H1 (cell line): ENCODE results near the gene ITGAE. TPM values are rescaled to one million over a fixed set of nuclear protein-coding genes. Genes with fewer than 3 reads are reported as not detected.

Source experiments
- ASH2L ChIP-seq: fragments of 200-600, 300-600 bp; sonication (generic); IDR thresholded peaks from one replicate; pipeline ENCODE4 v1.7.1; 2017; ENCODE audit warnings: low read length
- CBX8 ChIP-seq: fragments of 300-800, 300-1000 bp; sonication (generic); IDR thresholded peaks from 2 replicates; pipeline ENCODE4 v1.7.1; 2016; ENCODE audit warnings: low read depth, low read length, borderline replicate concordance
- CTBP2 ChIP-seq: IDR thresholded peaks from 2 replicates; pipeline ENCODE4 v1.7.0; 2011; ENCODE audit warnings: borderline replicate concordance, mild to moderate bottlenecking, moderate library complexity, mixed read lengths, low read length; ENCODE audit not compliant: insufficient read depth, insufficient read length
- EGR1 ChIP-seq: IDR thresholded peaks from 2 replicates; pipeline ENCODE4 v1.6.1; 2011; ENCODE audit warnings: low read depth, low read length, borderline replicate concordance
- GTF2F1 ChIP-seq: IDR thresholded peaks from 2 replicates; pipeline ENCODE4 v1.6.1; 2012; ENCODE audit warnings: low read depth, low read length, improper control_type of control experiment, borderline replicate concordance
- HDAC6 ChIP-seq: IDR thresholded peaks from one replicate; pipeline ENCODE4 v1.7.1; 2012; ENCODE audit warnings: low read depth, mild to moderate bottlenecking, inconsistent platforms, low read length, moderate library complexity
- KDM4A ChIP-seq: IDR thresholded peaks from one replicate; pipeline ENCODE4 v1.7.1; 2012; ENCODE audit warnings: low read depth, mild to moderate bottlenecking, moderate library complexity, low read length, inconsistent platforms; ENCODE audit not compliant: severe bottlenecking
- POLR2AphosphoS5 ChIP-seq: IDR thresholded peaks from 2 replicates; pipeline ENCODE4 v1.6.1; 2011; ENCODE audit warnings: low read depth, low read length
- RAD21 ChIP-seq, 2 experiments: IDR thresholded peaks in 1 of 2; conservative IDR thresholded peaks in 1 of 2; 2 replicates each; pipeline ENCODE4 v1.6.1; 2011; ENCODE audit warnings: low read depth in 2 of 2, low read length in 2 of 2, improper control_type of control experiment in 1 of 2, inconsistent platforms in 1 of 2, mild to moderate bottlenecking in 1 of 2, moderate library complexity in 1 of 2
- RFX5 ChIP-seq: IDR thresholded peaks from 2 replicates; pipeline ENCODE4 v1.6.1; 2011; ENCODE audit warnings: low read depth, low read length, improper control_type of control experiment, borderline replicate concordance
- RXRA ChIP-seq: IDR thresholded peaks from 2 replicates; pipeline ENCODE4 v1.6.1; 2011; ENCODE audit warnings: low read depth, mild to moderate bottlenecking, low read length, moderate library complexity; ENCODE audit not compliant: insufficient read depth
- SIN3A ChIP-seq, 2 experiments: IDR thresholded peaks in 1 of 2; conservative IDR thresholded peaks in 1 of 2; 2 replicates each; pipeline ENCODE4 v1.6.1; 2011 to 2012; ENCODE audit warnings: low read length in 2 of 2, improper control_type of control experiment in 1 of 2, low read depth in 1 of 2, mild to moderate bottlenecking in 1 of 2
- SUZ12 ChIP-seq: fragments of 200-600 bp; sonication (generic); IDR thresholded peaks from 2 replicates; pipeline ENCODE4 v1.6.1; 2012; ENCODE audit warnings: mild to moderate bottlenecking, inconsistent platforms, low read length, moderate library complexity, mixed read lengths
- TAF7 ChIP-seq: optimal IDR thresholded peaks from 2 replicates; pipeline ENCODE3; 2011; ENCODE audit warnings: low read depth, mild to moderate bottlenecking, inconsistent platforms, low read length, moderate library complexity, borderline replicate concordance
- TBP ChIP-seq: IDR thresholded peaks from 2 replicates; pipeline ENCODE4 v1.6.1; 2011; ENCODE audit warnings: low read depth, low read length, improper control_type of control experiment
- TEAD4 ChIP-seq: IDR thresholded peaks from 2 replicates; pipeline ENCODE4 v1.6.1; 2012; ENCODE audit warnings: low read depth, low read length, inconsistent platforms, mixed read lengths
- polyA plus RNA-seq, 7 experiments: library from polyadenylated mRNA; depleted of rRNA in 3 of 7; stranded (reverse) in 5 of 7; unstranded in 2 of 7; fragments of >200 nt in 5 of 7; fragments of 200-250 nt in 2 of 7; gene quantifications; 1 replicate in 5 of 7; 2 replicates in 1 of 7; 4 replicates in 1 of 7; pipeline versions ENCODE4 v1.2.1 to v1.2.3, GENCODE V29; 2011 to 2013; ENCODE audit warnings: missing spikeins in 2 of 7, mixed read lengths in 2 of 7
- total RNA-seq: library from RNA; stranded (reverse); fragmentation: NEBNext Ultra II Directional; extraction: Animal tissue kit (Norgen Biotek cat#: 25700); gene quantifications from 2 replicates; pipeline ENCODE4 v1.2.1, GENCODE V29; 2021
- TF ChIP-seq, protein P1 (sequence below), 3 experiments: IDR thresholded peaks; 1 replicate in 2 of 3; 2 replicates in 1 of 3; pipeline versions ENCODE4 v1.5.1 to v1.6.1; 2011; ENCODE audit warnings: low read length in 3 of 3, mild to moderate bottlenecking in 3 of 3, inconsistent platforms in 2 of 3, low read depth in 1 of 3, moderate library complexity in 1 of 3; ENCODE audit not compliant: insufficient read depth in 1 of 3; ENCODE audit errors: control extremely low read depth in 1 of 3
- TF ChIP-seq, protein P2 (sequence below): IDR thresholded peaks from 2 replicates; pipeline ENCODE4 v1.6.1; 2012; ENCODE audit warnings: inconsistent platforms
- TF ChIP-seq, protein P3 (sequence below): IDR thresholded peaks from 2 replicates; pipeline ENCODE4 v1.6.1; 2012; ENCODE audit warnings: inconsistent platforms

The ITGAE gene
- total and polyA plus RNA-seq, 2 of the 8 experiments (the other 6 are each of a cell fraction or from before 2014, with no cell fraction given): 23.2 to 43.1 TPM

- no peak for TF ChIP-seq RXRA
- TF ChIP-seq TAF7: peak; percentile 93
- TF ChIP-seq SIN3A (conservative IDR thresholded peaks at IDR 0.05 in 1 of 2, IDR thresholded peaks at IDR 0.05 in 1 of 2; ENCODE audit: low read depth in 1 of 2, low read length in 2 of 2): peak in 1 of 2 experiments; percentile 80; a peak in 2 of 4 replicates
- no peak for TF ChIP-seq SUZ12
- peak; percentile 37 for TF ChIP-seq KDM4A
- no peak for TF ChIP-seq CBX8
- TF ChIP-seq TEAD4: 0 out of 2 replicates have a peak, but pooled peaks have one; percentile 10
- peak; percentile 80 for TF ChIP-seq ASH2L
- peak; percentile 91 for TF ChIP-seq TBP
- no peak for TF ChIP-seq RFX5
- peak; percentile 84 for TF ChIP-seq POLR2AphosphoS5
- TF ChIP-seq RAD21 (IDR thresholded peaks at IDR 0.05 in 1 of 2, conservative IDR thresholded peaks at IDR 0.05 in 1 of 2; ENCODE audit: low read depth in 2 of 2, low read length in 2 of 2): no peak
- TF ChIP-seq, protein P1, sequence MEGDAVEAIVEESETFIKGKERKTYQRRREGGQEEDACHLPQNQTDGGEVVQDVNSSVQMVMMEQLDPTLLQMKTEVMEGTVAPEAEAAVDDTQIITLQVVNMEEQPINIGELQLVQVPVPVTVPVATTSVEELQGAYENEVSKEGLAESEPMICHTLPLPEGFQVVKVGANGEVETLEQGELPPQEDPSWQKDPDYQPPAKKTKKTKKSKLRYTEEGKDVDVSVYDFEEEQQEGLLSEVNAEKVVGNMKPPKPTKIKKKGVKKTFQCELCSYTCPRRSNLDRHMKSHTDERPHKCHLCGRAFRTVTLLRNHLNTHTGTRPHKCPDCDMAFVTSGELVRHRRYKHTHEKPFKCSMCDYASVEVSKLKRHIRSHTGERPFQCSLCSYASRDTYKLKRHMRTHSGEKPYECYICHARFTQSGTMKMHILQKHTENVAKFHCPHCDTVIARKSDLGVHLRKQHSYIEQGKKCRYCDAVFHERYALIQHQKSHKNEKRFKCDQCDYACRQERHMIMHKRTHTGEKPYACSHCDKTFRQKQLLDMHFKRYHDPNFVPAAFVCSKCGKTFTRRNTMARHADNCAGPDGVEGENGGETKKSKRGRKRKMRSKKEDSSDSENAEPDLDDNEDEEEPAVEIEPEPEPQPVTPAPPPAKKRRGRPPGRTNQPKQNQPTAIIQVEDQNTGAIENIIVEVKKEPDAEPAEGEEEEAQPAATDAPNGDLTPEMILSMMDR (IDR thresholded peaks at IDR 0.05; ENCODE audit: control extremely low read depth in 1 of 3, insufficient read depth in 1 of 3, low read depth in 1 of 3, low read length in 3 of 3): no peak
- TF ChIP-seq, protein P2, sequence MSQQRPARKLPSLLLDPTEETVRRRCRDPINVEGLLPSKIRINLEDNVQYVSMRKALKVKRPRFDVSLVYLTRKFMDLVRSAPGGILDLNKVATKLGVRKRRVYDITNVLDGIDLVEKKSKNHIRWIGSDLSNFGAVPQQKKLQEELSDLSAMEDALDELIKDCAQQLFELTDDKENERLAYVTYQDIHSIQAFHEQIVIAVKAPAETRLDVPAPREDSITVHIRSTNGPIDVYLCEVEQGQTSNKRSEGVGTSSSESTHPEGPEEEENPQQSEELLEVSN: peak; percentile 42; the same call in 1 of the 2 replicates
- TF ChIP-seq GTF2F1: no peak; the same call in 1 of the 2 replicates
- no peak for TF ChIP-seq CTBP2
- TF ChIP-seq, protein P3, sequence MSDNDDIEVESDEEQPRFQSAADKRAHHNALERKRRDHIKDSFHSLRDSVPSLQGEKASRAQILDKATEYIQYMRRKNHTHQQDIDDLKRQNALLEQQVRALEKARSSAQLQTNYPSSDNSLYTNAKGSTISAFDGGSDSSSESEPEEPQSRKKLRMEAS: peak; percentile 42; the same call in 1 of the 2 replicates
- no peak for TF ChIP-seq HDAC6
- no peak for TF ChIP-seq EGR1
Observed at GRCh38 chr17:3668279-3669084, 132.5 kb downstream of the ITGAE start, which contains the start of the genes EMC6 and TAX1BP3 (continued).
